Effector CD8-positive, alpha-beta T cell (primary cell): ENCODE results near the gene GNG7.
"Not testable (repeated sequence)": the region's sequence is repeated elsewhere in the genome, so short reads cannot be mapped to it uniquely, and the experiment has no call there.

Experiments
- DNase-seq: peaks from one replicate; lab custom pipeline; 2025; lab: John Stamatoyannopoulos, UW

The GNG7 gene

GRCh38 chr19:2484178-2484937, 218.1 kb downstream of the GNG7 start:
- no peak for DNase-seq

GRCh38 chr19:2483484-2484151, 218.9 kb downstream of the GNG7 start:
- no peak for DNase-seq

- no peak for DNase-seq
Measured at GRCh38 chr19:2483084-2483483, 219.4 kb downstream of the GNG7 start.

GRCh38 chr19:2482354-2483038, 220.0 kb downstream of the GNG7 start:
- DNase-seq: no peak

GRCh38 chr19:2481466-2481865, 221.0 kb downstream of the GNG7 start:
- no peak for DNase-seq

GRCh38 chr19:2479556-2480194, 222.8 kb downstream of the GNG7 start:
- no peak for DNase-seq

- peak; percentile 61 for DNase-seq
Measured at GRCh38 chr19:2478756-2479555, 223.5 kb downstream of the GNG7 start.

- DNase-seq: peak; percentile 51
Measured at GRCh38 chr19:2478278-2478755, 224.2 kb downstream of the GNG7 start.

- DNase-seq: peak; percentile 13
Measured at GRCh38 chr19:2477732-2478191, 224.7 kb downstream of the GNG7 start.

GRCh38 chr19:2477141-2477710, 225.3 kb downstream of the GNG7 start:
- no peak for DNase-seq

GRCh38 chr19:2476451-2477140, 225.9 kb downstream of the GNG7 start:
- peak; percentile 44 for DNase-seq

- peak; percentile 96 for DNase-seq
Measured at GRCh38 chr19:2475702-2476450, 226.6 kb downstream of the GNG7 start, which contains the start of gene GADD45B. GADD45B (plus strand) TSS chr19:2476127; CDS start chr19:2476359, 232 bp downstream.

GRCh38 chr19:2475018-2475701, 227.3 kb downstream of the GNG7 start:
- peak; percentile 51 for DNase-seq

GRCh38 chr19:2474232-2475017, 228.1 kb downstream of the GNG7 start:
- peak; percentile 79 for DNase-seq

- not testable (repeated sequence) for DNase-seq
Measured at GRCh38 chr19:2469915-2470200, 232.6 kb downstream of the GNG7 start.

- DNase-seq: no peak
Measured at GRCh38 chr19:2469102-2469914, 233.2 kb downstream of the GNG7 start.

- DNase-seq: no peak
Measured at GRCh38 chr19:2468596-2468995, 233.9 kb downstream of the GNG7 start.
